Activated T-cell treated with anti-CD3 and anti-CD28 coated beads for 24 hours (primary cell): ENCODE data around the gene CCDC6.
"Not testable (repeated sequence)": the region's sequence is repeated elsewhere in the genome, so short reads cannot be mapped to it uniquely, and the experiment has no call there.

ENCODE experiments used
- DNase-seq: peaks from one replicate; pipeline ENCODE4 v3.0.0-alpha.2; 2020; ENCODE audit warnings: low read depth

The CCDC6 gene

DNA sequence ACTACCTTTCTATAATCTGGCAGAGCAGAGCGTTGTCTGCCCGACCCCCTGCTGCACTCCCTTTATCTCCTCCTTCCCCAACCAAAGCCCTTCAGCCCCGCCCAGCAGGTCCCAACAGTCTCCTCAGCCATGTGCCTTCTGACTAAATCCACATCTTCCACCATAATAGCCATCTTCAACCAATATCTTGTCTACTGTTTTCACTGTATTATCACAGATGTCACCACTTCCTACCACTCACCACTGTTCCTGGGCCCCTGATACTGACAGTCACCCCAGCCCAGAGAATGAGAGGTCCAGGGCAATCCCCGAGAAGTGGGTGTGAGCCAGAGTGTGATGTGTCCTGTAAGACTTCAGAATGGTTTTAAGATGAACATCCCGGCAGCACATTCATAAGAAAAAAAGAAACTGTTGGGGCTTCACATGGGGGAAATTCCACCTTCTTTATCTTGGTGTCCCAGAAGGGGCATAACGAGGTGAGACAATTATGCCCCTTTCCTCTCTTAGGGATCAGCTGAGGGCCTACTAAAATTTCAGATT is 25.3 kb downstream of the CCDC6 start:
- peak; percentile 68 for DNase-seq

DNA sequence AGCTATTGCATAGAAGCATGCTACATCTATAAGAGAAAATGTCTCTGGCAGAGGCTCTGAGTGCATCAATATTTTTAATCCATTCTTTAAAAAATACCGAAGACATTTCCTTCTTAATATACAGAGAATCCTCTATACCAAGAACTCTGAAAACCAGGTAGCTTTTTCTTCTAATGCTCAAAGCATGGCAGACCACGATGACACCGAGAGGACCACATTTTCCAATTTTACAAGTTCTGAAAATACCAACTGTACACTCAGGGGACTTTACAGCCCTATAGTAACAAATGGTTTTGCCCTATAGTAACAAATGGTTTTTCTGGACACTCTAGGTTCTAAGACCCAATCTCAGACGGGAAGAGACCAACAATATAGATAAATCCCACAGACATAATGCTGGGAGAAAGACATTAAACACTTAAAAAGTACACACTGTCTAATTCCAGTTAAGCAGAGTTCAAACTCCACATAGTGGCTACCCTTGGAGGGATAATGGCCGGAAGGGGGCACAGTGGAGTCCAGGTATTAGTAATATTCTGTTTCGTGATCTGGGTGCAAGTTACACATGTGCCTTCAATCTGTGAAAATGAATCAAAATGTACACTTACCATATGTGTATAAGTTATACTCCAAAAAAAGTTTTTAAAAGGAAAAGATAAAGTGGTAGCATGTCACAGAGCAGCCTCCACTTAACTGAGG is 26.2 kb downstream of the CCDC6 start:
- no peak for DNase-seq

DNA sequence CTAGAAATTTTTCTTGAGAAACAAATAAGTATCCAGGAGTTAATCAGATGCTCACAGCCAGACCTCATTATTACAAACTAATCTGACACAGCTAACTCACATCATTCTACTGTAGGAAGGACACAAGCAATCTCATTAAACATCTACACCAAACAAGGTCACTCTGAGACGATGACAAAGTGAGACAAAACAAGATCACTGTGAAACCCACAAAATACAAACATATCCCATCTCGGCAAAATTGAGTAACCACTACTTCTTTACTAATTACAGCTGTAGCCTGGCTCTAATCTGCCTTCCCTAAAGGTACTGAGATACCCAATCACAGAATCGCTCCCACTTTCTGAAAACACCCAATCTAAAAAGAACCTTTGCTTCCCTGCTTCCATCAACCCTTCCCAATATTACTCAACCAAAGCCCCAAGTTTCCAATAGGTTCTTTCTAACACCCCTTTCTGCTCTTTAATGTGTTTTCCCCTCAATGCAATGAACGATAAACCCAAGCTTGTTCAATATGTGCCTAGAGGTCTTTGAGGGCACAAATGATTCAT is 26.9 kb downstream of the CCDC6 start:
- no peak for DNase-seq

DNA sequence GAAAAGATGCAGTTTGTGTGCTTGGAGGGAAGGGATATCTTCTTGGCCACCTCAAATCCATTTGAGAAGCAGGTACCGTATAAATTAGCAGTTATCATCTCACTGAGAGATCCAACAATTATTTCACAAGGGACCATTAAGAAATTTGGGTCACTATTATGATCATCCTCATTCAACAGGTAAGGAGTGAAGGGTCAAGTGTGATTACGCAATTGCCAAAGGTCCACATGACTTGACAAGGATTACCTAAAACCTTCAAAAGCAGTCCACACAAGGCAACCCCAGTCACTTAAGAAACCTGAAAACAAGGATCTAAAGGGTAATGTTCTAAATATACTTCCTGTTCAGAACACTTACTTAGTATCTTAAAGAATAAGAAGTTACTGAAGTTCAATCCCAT is 27.4 kb downstream of the CCDC6 start:
- DNase-seq = no peak

DNA sequence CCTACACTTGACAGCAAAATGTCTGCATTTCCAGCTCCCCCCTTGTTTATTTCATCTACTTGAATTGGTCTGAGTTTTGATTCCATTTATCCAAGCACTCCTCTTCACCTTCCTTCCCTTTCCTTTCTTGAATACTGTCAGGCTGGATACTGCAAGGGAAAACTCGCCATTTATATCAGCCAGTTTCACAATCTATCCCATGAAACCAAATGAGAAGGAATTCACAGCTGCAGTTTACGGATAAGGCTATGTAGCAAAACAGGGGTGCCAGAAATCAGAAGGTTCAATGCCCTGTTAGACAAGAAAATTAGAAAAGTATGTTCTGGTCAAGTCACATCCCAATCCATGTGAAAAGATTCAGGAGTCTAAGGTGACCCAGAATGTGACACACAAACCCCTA is 28.1 kb downstream of the CCDC6 start:
- no peak for DNase-seq

DNA sequence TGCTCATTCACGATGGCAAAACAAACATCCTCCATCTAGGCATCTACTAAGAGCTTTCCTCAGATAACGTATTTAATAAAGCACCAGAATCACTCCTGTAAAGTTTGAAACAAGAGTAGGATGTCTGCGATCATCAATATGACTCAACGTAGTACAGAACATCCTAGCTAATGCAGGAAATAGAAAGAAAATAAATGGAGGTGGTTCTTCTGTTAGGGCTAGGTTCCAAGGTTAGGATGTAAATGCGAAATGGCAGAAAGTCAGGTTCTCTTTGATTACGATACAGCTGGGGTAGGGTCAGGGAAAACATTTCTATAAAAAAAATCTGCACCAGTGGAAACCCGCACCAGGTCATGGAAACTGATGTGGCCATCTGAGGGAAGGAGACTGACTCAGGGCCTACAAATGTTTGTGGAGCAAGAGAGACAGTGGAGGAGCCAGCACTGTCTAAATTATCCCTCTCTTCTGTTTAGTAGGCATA is 29.1 kb downstream of the CCDC6 start:
- DNase-seq = no peak

DNA sequence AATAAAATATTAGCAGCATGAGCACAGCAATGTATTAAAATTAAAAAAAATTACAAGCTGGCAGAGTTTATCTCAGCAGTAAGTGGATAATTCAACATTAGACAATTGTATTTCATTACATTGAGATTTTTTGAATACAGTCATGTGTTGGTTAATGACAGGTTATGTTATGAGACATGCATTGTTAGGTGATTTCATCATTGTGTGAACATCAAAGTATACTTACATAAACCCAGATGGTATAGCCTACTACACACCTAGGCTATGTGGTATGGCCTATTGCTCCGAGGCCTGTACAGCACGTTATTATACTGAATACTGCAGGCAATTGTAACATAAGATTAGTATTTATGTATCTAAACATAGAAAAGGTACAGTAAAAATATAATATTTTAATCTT is 29.7 kb downstream of the CCDC6 start:
- no peak for DNase-seq

DNA sequence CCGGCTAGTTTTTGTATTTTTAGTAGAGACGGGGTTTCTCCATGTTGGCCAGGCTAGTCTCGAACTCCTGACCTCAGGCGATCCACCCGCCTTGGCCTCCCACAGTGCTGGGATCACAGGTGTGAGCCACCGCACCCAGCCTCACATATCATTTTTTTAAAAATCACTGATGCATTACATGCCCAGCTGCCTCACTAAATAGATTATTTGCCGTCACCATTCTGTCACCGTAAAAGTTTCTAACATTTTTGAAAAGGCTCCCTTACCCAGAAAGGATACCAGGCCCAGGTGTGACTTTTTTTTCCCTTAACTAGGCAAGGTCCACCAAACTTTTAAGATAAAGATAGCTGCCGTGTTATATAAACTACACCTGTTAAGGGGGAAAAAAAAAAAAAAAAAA is 30.1 kb downstream of the CCDC6 start:
- DNase-seq = not testable (repeated sequence)

DNA sequence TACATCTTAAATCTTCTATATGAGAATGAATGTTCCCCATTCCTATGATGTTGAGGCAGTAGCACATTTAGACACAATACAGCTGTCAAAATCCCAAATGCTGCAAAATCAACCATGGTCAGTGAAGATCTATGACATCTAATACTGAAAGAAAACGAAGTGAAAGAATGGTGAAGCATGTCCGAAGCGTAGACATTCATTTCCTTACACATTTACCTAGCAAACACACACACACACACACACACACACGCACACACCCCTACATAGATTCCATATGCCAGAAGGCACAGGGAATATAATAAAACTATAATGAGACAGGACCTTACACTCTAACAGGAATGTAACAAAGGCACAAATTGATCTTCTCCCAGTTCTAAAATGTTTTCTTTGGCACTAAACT is 32.5 kb downstream of the CCDC6 start:
- no peak for DNase-seq

DNA sequence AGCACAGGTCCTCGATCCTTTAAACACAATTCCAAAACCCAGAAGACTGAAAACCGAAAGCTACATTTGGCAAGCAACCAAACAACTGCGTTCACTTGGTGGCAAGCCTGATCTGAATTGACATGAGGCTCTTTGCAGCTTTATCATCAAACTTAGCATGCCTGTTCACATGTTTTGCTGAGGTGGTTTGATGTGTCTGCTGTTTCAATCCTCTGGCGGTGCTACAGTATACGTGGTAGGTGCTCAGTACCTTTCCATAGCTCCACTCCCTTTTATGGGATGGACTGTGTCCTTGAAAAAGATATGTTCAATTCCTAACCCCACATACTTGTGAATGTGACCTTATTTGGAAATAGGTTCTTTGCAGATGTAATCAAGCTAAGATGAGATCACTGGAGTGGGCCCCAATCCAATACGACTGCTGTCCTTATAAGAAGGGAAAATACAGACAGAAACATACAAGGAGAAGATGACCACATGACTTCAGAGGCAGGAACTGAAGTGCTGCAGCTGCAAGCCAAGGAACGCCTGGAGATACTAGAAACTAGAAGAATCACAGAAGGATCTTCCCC is 33.4 kb downstream of the CCDC6 start:
- DNase-seq = no peak

DNA sequence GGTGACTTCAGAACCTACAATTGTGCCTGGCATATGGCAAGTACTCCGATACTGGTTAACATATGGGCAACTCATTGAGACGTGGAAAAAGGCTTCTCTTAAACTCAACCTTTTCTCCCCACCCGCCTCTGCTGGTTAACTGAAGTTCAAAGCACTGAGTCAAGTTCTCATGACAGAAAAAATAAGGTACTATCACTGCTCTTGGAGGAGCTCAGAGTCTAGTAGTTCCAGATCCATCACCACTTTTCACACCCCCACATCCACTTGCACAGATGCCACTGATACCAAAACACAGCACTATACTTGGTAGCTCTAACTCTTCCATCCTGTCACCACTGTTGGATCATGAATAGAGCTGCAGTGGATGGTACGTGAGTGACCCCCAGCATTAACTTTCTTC is 36.2 kb downstream of the CCDC6 start:
- DNase-seq = no peak

DNA sequence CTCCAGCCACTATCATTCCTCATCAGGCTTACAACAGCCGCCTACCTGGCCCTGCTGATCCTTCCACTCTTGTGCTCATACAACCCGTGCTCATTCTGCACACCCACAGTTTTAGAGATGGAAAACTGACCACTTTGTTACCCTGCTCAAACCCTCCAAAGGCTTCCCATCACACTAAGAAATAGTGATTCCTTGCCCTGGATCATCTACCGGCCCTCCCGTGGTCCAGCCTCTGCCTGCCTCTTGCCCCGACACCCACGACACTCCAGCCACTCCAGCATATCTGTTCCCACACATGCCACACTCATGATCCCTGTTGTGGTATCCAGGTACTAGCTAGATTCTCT is 36.8 kb downstream of the CCDC6 start:
- DNase-seq = no peak

DNA sequence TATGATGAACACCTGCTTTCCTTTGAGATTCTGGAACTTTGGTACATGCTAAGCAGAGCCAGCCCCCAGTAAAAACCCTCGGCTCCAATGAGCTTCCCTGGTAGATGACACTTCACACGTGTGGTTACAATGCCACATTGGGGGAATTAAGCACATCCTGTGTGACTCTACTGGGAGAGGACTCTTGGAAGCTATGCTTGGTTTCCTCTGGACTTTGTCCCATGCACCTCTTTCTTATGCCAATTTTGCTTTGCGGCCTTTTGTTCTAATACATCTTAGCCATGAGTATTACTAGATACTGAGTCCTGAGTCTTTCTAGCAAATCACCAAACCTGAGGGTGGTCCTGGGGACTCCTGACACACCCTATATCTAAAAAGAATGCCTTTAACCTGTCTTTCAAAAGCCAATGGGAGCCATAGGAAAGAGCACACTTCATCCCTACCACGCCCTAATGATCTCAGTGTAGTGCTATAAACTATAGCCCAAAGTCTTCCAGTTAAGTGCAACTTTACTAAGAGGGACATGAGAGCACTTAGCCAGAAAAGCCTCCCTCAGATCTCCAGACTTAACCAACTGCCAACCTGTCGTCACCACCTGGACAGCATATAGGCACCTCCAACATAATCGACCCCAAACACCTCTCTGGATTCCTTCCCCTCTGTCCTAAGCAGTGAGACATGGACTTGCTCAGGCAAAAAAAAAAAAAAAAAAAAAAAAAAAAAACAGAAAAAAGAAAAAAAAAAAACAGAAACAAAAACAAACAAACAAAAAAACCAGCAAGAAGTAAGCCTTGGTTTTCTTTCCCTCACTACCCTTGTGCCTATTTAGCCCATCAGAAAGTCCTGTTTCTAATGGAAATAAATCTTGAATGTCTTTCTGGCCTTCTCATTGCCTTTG is 37.4 kb downstream of the CCDC6 start:
- no peak for DNase-seq

DNA sequence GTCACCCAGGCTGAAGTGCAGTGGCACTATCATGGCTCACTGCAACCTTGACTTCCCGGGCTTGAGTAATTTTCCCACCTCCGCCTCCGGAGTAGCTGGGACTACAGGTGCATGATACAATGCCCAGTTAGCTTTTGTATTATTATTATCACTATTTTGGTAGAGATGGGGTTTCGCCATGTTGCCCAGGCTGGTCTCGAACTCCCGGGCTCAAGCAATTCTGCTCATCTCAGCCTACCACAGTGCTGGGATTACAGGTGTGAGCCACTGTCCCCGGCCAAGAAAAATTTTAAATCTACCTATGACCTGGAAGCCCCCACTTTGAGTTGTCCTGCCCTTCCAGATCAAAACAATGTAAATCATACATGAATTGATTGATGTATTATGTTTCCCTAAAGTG is 38.8 kb downstream of the CCDC6 start:
- DNase-seq = no peak

DNA sequence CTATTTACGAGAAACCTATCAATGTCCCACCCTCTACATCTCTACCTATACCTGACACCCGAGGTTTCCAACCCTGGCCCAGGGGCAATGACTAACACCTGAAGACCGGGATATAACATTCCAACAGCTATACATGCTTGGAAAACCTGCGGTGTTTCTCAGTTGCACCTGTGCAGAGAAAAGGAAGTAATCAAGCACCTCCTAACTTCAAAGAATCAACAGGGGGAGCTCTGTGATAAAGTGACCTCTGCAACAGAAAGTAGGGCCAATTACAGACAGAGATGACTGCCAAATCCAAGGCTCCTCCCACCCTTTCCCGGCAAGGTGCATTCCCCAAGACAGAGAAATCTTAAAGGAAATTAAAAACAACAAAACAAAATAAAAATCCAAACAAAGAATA is 41.3 kb downstream of the CCDC6 start:
- DNase-seq = no peak

DNA sequence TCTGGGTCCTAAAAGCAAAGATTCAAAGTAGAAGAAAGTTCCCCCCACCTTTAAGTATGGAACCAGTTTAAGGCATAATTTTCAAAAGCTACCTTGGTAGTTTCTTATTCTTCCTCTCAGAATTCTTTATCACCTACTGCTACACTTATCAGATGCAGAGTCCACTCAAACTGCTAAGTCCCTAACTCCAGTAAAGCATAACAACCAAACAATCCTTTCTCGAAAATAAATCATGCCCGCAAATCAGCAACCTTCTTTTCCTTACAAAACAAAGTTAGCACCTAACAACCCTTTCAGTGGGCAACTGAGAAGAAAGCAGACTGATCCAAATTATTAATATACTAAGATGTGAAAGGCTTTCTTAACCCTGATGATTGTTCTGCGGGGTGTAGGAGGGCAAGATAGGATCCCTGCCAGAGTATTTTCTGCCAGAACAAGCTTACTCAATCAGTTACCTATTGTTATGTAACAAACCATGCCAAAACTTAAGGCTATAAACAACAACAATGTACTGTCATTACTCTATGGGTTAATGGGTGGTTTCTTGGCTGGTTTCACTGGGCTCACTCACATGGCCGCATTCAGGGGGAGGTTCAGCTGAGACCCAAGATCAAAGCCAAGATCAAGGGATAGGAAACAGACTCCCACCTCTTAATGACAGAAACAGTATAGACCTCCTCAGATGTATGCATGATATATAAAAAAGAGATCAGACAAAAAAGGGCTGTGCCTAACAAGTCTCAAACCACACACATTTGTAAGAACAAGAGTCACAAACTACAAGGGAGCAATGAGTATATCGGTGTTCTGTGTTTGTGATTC is 42.0 kb downstream of the CCDC6 start:
- DNase-seq = no peak

DNA sequence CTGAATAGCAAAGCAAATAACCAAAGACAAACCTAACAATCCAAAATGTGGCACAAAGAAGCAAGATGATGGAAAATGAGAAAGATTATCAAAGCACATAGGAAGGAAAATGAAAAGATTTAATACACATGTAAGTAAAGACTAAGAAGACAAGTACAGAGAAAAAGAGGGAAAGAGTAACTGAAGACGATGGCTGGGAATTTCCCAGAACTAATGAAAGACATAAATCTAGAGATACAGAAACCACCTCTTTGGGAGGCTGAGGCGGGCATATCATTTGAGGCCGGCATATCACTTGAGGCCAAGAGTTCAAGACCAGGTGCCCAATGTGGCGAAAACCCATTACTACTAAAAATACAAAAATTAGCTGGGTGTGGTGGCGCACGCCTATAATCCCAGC is 46.8 kb downstream of the CCDC6 start:
- DNase-seq = no peak

DNA sequence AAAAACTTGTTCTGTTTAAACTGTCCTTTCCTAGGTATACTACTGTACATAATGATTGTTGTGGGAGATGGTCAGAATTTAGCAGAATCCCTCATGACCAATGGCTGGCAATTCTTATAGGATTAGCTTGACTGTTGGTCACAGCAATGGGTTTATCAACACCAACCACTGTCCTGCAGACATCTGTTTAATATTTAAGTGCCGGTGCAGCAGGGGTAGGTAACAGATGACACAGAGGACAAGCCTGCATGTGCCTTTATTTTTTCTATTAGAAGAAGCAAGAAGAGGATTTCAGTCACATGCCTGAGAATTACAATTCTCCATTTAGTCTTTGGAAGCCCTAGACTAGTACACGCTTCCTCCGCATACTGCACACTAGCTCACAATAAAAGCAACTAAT is 48.4 kb downstream of the CCDC6 start:
- DNase-seq = no peak

DNA sequence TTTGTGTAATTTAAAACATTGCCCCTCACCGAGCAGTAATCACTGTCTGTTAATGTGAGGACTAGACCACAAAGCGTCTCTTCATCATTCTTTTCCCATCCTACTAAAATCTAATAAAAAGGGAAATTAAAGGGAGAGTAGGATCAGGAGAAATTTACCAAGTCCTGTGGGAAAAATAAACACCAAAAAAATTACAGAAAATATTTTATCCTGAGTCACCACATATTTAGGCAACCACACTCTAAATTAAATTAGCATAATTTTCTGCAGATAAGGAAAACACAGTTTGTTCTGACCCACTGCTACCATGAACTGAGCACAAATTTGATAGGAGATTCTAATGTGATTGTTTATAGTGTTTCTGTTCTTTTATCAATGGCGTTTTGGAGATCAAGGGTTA is 49.3 kb downstream of the CCDC6 start:
- no peak for DNase-seq

DNA sequence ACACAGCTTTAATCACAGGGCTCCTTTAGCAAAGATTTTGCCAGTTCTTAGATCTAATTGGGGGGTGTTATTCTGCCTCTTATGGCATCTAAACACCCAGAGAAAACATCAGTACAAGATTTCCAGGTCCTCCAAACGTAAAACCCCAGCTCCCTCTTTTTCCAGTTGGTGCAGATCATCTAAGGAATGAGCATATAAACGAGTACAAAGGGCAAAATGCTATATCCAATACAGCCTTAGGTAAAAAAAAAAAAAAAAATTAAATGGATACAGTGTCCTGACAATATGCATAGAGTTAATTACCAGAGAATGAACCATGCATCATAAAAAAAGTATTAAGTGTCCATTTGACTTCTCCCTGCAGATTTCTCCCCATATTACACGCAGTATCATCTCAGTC is 50.3 kb downstream of the CCDC6 start:
- DNase-seq = no peak

DNA sequence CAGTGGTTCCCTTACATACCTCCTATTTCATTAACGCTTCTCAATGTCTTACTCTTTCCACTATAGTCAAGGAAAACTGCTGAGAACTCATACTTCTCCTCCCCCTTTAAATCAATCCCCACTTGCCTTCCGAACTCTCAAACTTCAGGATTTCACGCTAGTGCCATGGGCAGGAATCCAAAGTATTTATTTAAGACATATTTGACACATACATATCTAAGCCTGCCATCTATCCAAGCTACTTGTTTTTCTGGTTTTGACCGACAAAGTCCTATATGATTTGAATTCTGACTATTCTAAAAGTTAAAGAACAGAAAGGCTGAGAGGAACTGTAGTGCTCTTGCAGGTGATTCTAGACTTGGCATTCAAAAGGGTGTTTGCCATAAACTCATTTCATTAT is 51.8 kb downstream of the CCDC6 start:
- no peak for DNase-seq

DNA sequence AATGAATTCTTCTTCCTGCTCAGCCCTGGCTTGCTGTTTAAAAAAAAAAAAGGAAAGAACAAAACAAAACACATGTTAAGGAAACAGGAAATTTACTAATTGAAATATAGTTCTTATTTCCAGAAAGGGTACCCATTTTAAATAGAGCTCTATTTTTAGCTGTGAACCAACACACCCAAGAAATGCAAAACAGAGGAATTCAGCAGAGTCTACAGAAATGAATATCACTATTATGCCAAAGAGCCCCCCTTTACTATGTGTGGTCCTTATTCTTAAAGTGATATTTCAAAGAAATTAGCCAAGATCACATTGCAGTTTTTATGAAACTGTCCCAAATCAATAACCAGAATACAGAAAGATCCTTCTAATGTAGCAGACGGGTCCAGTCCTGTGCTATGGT is 53.7 kb downstream of the CCDC6 start:
- DNase-seq = no peak
